IMR-90 (cell line): ENCODE results near the gene DYTN. TPM values are rescaled to one million over a fixed set of nuclear protein-coding genes. Genes with fewer than 3 reads are reported as not detected.

ENCODE experiments used
- ATAC-seq: fragments of 200-7000 bp; cut with Tn5 transposase; 2 replicates; pipeline ENCODE4 v1.9.1; 2020; ENCODE audit warnings: low read depth, mild to moderate bottlenecking, moderate library complexity
- BruUV-seq: library from RNA; stranded (reverse); fragments of 400-500 nt; replicated peaks from 2 replicates; lab custom pipeline; 2021; lab: Mats Ljungman, UMichigan
- CTCF ChIA-PET: fragments of 300-600 bp; formaldehyde crosslinking; extraction: SDS; loops from one replicate; lab custom pipeline; 2021; ENCODE audit warnings: antibody characterized with exemption; lab: Yijun Ruan, JAX
- POLR2A ChIA-PET: fragments of 300-600 bp; sonication (Branson Sonifier 250); formaldehyde crosslinking; loops from one replicate; lab custom pipeline; 2022; ENCODE audit warnings: antibody characterized with exemption; ENCODE audit not compliant: unreplicated experiment; lab: Charles Lee
- DNase-seq: peaks from one replicate; pipeline ENCODE4 v3.0.0; 2013
- H2AFZ ChIP-seq: replicated peaks from 2 replicates; pipeline ENCODE3; 2013; ENCODE audit warnings: low read length, mild to moderate bottlenecking; ENCODE audit not compliant: poor library complexity
- H2AK5ac ChIP-seq: 2 replicates; pipeline ENCODE4 v1.6.1; 2013; ENCODE audit warnings: low read depth, low read length, inconsistent platforms
- H2AK9ac ChIP-seq: replicated peaks from 2 replicates; pipeline ENCODE3; 2013; ENCODE audit warnings: mild to moderate bottlenecking, low read depth, low read length, moderate library complexity; ENCODE audit not compliant: poor library complexity
- H2BK120ac ChIP-seq: 2 replicates; pipeline ENCODE4 v1.6.1; 2013; ENCODE audit warnings: low read depth, low read length, inconsistent platforms
- H2BK15ac ChIP-seq: 3 replicates; pipeline ENCODE4 v1.6.1; 2013; ENCODE audit warnings: low read depth, low read length, inconsistent platforms
- H2BK20ac ChIP-seq: 2 replicates; pipeline ENCODE4 v1.6.1; 2013; ENCODE audit warnings: low read depth, mild to moderate bottlenecking, inconsistent platforms, low read length, moderate library complexity
- H2BK5ac ChIP-seq: 2 replicates; pipeline ENCODE4 v1.6.1; 2013; ENCODE audit warnings: mild to moderate bottlenecking, low read depth, low read length, inconsistent platforms; ENCODE audit not compliant: poor library complexity, severe bottlenecking
- H3K14ac ChIP-seq: replicated peaks from 2 replicates; pipeline ENCODE4 v1.6.1; 2013; ENCODE audit warnings: low read depth, low read length, inconsistent platforms
- H3K18ac ChIP-seq: 2 replicates; pipeline ENCODE4 v1.6.1; 2013; ENCODE audit warnings: low read depth, low read length, control low read depth
- H3K23ac ChIP-seq: 2 replicates; pipeline ENCODE4 v1.6.1; 2013; ENCODE audit warnings: low read depth, low read length, inconsistent platforms
- H3K27ac ChIP-seq: 2 replicates; pipeline ENCODE4 v1.5.1; 2013; ENCODE audit warnings: mild to moderate bottlenecking, control low read depth, low read length; ENCODE audit not compliant: insufficient read depth
- H3K27me3 ChIP-seq: 2 replicates; pipeline ENCODE4 v1.6.1; 2013; ENCODE audit warnings: low read length; ENCODE audit not compliant: control insufficient read depth, insufficient read depth
- H3K36me3 ChIP-seq: 2 replicates; pipeline ENCODE4 v1.6.1; 2013; ENCODE audit warnings: low read length, mixed read lengths; ENCODE audit not compliant: control insufficient read depth, insufficient read depth
- H3K4ac ChIP-seq: 2 replicates; pipeline ENCODE4 v1.6.1; 2013; ENCODE audit warnings: low read depth, low read length, inconsistent platforms
- H3K4me1 ChIP-seq: 2 replicates; pipeline ENCODE4 v1.6.1; 2013; ENCODE audit warnings: low read length, mixed read lengths; ENCODE audit not compliant: control insufficient read depth, insufficient read depth
- H3K4me2 ChIP-seq: 2 replicates; pipeline ENCODE4 v1.6.1; 2013; ENCODE audit warnings: low read depth, mild to moderate bottlenecking, control low read depth, low read length, moderate library complexity
- H3K4me3 ChIP-seq: 2 replicates; pipeline ENCODE4 v1.5.1; 2013; ENCODE audit warnings: low read depth, mild to moderate bottlenecking, control low read depth, low read length, moderate library complexity; ENCODE audit not compliant: insufficient read depth
- H3K56ac ChIP-seq: 2 replicates; pipeline ENCODE4 v1.6.1; 2013; ENCODE audit warnings: low read length, inconsistent platforms; ENCODE audit not compliant: insufficient read depth; ENCODE audit errors: extremely low read depth
- H3K79me1 ChIP-seq, 2 experiments: 2 replicates each; pipeline ENCODE4 v1.6.1; 2013; ENCODE audit warnings: low read length in 2 of 2, inconsistent platforms in 1 of 2, low read depth in 1 of 2
- H3K9ac ChIP-seq: 2 replicates; pipeline ENCODE4 v1.6.1; 2013; ENCODE audit warnings: low read depth, low read length, control low read depth
- H3K9me1 ChIP-seq: 2 replicates; pipeline ENCODE4 v1.6.1; 2013; ENCODE audit warnings: low read length, inconsistent platforms; ENCODE audit not compliant: insufficient read depth
- H3K9me3 ChIP-seq: 2 replicates; pipeline ENCODE4 v1.6.1; 2013; ENCODE audit warnings: low read length; ENCODE audit not compliant: control insufficient read depth, insufficient read depth
- H4K20me1 ChIP-seq: 2 replicates; pipeline ENCODE4 v1.6.1; 2013; ENCODE audit warnings: low read length, inconsistent platforms; ENCODE audit not compliant: insufficient read depth
- H4K5ac ChIP-seq: 2 replicates; pipeline ENCODE4 v1.6.1; 2013; ENCODE audit warnings: mild to moderate bottlenecking, low read depth, low read length, control low read depth
- H4K8ac ChIP-seq, 2 experiments: 2 replicates each; pipeline ENCODE4 v1.6.1; 2013; ENCODE audit warnings: low read depth in 2 of 2, low read length in 2 of 2, control low read depth in 1 of 2, inconsistent platforms in 1 of 2
- H4K91ac ChIP-seq: 2 replicates; pipeline ENCODE4 v1.6.1; 2013; ENCODE audit warnings: low read depth, low read length, inconsistent platforms; ENCODE audit not compliant: insufficient read depth
- BHLHE40 ChIP-seq: fragments of 150-350 bp; IDR thresholded peaks from 2 replicates; pipeline ENCODE4 v1.6.1; 2016; ENCODE audit warnings: mild to moderate bottlenecking, low read depth, low read length
- CEBPB ChIP-seq: IDR thresholded peaks from 2 replicates; pipeline ENCODE4 v1.6.1; 2012; ENCODE audit warnings: low read depth, low read length, improper control_type of control experiment
- CHD1 ChIP-seq: IDR thresholded peaks from 2 replicates; pipeline ENCODE4 v1.6.1; 2012; ENCODE audit warnings: low read depth, low read length, improper control_type of control experiment
- FOS ChIP-seq: fragments of 150-350 bp; IDR thresholded peaks from 2 replicates; pipeline ENCODE4 v1.6.1; 2016; ENCODE audit warnings: low read depth, low read length
- MAFK ChIP-seq: IDR thresholded peaks from 2 replicates; pipeline ENCODE4 v1.6.1; 2012; ENCODE audit warnings: low read depth, low read length, improper control_type of control experiment
- MAZ ChIP-seq: IDR thresholded peaks from 2 replicates; pipeline ENCODE4 v1.6.1; 2012; ENCODE audit warnings: low read depth, mild to moderate bottlenecking, low read length, improper control_type of control experiment, moderate library complexity, borderline replicate concordance
- MXI1 ChIP-seq: IDR thresholded peaks from 2 replicates; pipeline ENCODE4 v1.6.1; 2012; ENCODE audit warnings: low read depth, mild to moderate bottlenecking, low read length, moderate library complexity, borderline replicate concordance
- NFE2L2 ChIP-seq: fragments of 150-350 bp; IDR thresholded peaks from 2 replicates; pipeline ENCODE4 v1.6.1; 2016; ENCODE audit warnings: low read depth, mild to moderate bottlenecking, low read length
- POLR2A ChIP-seq: IDR thresholded peaks from 2 replicates; pipeline ENCODE4 v1.6.1; 2012; ENCODE audit warnings: mild to moderate bottlenecking, low read depth, low read length
- RAD21 ChIP-seq: IDR thresholded peaks from 2 replicates; pipeline ENCODE4 v1.6.1; 2012; ENCODE audit warnings: low read length, improper control_type of control experiment
- RCOR1 ChIP-seq: IDR thresholded peaks from 2 replicates; pipeline ENCODE4 v1.6.1; 2012; ENCODE audit warnings: mild to moderate bottlenecking, low read length, improper control_type of control experiment; ENCODE audit not compliant: insufficient replicate concordance
- RFX5 ChIP-seq: IDR thresholded peaks from 2 replicates; pipeline ENCODE4 v1.8.0; 2012; ENCODE audit warnings: low read depth, mild to moderate bottlenecking, low read length, moderate library complexity
- SMC3 ChIP-seq: fragments of 150-350 bp; IDR thresholded peaks from 2 replicates; pipeline ENCODE4 v1.6.1; 2016; ENCODE audit warnings: low read depth, mild to moderate bottlenecking, antibody characterized with exemption, low read length, moderate library complexity
- WGBS, 2 experiments: methylation state at CpG; one replicate each; pipeline versions ENCODE4 v1.1.5 to v1.1.7; 2013; ENCODE audit warnings: missing lambda C conversion rate in 2 of 2; ENCODE audit not compliant: insufficient read length in 1 of 2; ENCODE audit errors: extremely low coverage in 2 of 2; 5-methylcytosine and 5-hydroxymethylcytosine counted together
- dilution Hi-C: fragments of 300-500 bp; cut with HindIII; formaldehyde crosslinking; loops from one replicate; pipeline ENCODE4 v1.14.3; 2018; ENCODE audit warnings: low sequenced_read_pairs; ENCODE audit not compliant: unreplicated experiment
- in situ Hi-C: fragments of 300-500 bp; cut with MboI; formaldehyde crosslinking; loops from 3 replicates; pipeline ENCODE4 v1.14.3; 2019; ENCODE audit warnings: low sequenced_read_pairs, inconsistent platforms, mixed read lengths
- intact Hi-C: fragments of 100-400 bp; cut with micrococcal nuclease; formaldehyde crosslinking; loops from 2 replicates; pipeline ENCODE4 v1.10.0; 2022
- polyA plus RNA-seq, 3 experiments: library from polyadenylated mRNA; depleted of rRNA; stranded (reverse); fragments of >200 nt; gene quantifications; 2 replicates each; pipeline ENCODE4 v1.2.3, GENCODE V29; 2012; ENCODE audit warnings: low replicate concordance in 1 of 3
- total RNA-seq: library from RNA; depleted of rRNA; stranded (reverse); fragments of >200 nt; gene quantifications from 2 replicates; pipeline ENCODE4 v1.2.3, GENCODE V29; 2012
- TF ChIP-seq, protein P1 (sequence below): fragments of 150-350 bp; IDR thresholded peaks from 2 replicates; pipeline ENCODE4 v1.6.1; 2017; ENCODE audit warnings: mild to moderate bottlenecking, antibody characterized with exemption, low read length, low read depth
- TF ChIP-seq, protein P2 (sequence below): conservative IDR thresholded peaks from 2 replicates; pipeline ENCODE4 v1.5.1; 2012; ENCODE audit warnings: mild to moderate bottlenecking, low read depth, low read length, improper control_type of control experiment
- TF ChIP-seq, protein P3 (sequence below): fragments of 150-350 bp; IDR thresholded peaks from 2 replicates; pipeline ENCODE4 v1.6.1; 2016; ENCODE audit warnings: low read depth, mild to moderate bottlenecking, low read length, moderate library complexity, borderline replicate concordance

DYTN gene
- total and polyA plus RNA-seq, 2 of the 4 experiments (the other 2 are of a cell fraction) = not detected

DNA sequence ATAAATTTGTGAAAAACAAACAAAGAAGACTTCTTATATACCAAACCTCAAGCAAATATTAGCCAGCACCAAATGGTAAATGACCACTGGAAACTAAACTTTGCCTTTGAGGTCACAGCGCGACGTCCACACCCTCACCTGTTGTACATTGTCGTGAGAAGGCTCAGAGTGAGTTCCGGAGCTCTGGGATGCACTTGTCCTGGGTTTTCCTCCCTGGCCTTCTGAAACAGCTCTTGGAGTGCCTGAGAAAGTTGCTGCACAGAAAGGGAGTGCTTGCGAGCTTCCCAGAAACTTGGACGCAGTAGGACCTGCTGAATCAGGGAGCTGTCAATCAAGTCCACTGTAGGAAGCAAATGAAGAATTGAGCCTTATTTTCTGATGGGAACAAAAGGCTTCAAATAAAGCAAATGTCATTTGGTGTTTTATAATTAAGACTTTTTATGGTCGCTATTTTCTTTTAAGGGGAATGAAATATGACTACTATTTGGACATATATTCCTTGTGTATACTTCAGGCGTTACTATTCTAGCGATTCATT is 11.0 kb downstream of the DYTN start:
- H3K4me1 ChIP-seq = no peaks in the 10 kb centered on the region
- no peak overlapping the region for H2AFZ ChIP-seq
- ATAC-seq (no peak), DNase-seq (no peak)
- no peak overlapping the region for H4K8ac ChIP-seq
- CTCF ChIA-PET = interaction anchor here (0.6 kb wide), 1 partner anchor 53 kb away, joined by 3 read pairs; no protein-coding TSS in a partner anchor
- intact Hi-C loops = no loop called here
- H3K23ac ChIP-seq = no peak overlapping the region
- H2BK120ac ChIP-seq = no peak overlapping the region
- in situ Hi-C loops = no loop called here
- TF ChIP-seq, protein P1, sequence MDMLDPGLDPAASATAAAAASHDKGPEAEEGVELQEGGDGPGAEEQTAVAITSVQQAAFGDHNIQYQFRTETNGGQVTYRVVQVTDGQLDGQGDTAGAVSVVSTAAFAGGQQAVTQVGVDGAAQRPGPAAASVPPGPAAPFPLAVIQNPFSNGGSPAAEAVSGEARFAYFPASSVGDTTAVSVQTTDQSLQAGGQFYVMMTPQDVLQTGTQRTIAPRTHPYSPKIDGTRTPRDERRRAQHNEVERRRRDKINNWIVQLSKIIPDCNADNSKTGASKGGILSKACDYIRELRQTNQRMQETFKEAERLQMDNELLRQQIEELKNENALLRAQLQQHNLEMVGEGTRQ = no peak
- TF ChIP-seq CEBPB (no peak), FOS (no peak), RCOR1 (no peak), BHLHE40 (no peak), MAZ (no peak), MXI1 (no peak), RFX5 (no peak), CHD1 (no peak), NFE2L2 (no peak), SMC3 (no peak), POLR2A (no peak), RAD21 (no peak), MAFK (no peak)
- TF ChIP-seq, protein P2, sequence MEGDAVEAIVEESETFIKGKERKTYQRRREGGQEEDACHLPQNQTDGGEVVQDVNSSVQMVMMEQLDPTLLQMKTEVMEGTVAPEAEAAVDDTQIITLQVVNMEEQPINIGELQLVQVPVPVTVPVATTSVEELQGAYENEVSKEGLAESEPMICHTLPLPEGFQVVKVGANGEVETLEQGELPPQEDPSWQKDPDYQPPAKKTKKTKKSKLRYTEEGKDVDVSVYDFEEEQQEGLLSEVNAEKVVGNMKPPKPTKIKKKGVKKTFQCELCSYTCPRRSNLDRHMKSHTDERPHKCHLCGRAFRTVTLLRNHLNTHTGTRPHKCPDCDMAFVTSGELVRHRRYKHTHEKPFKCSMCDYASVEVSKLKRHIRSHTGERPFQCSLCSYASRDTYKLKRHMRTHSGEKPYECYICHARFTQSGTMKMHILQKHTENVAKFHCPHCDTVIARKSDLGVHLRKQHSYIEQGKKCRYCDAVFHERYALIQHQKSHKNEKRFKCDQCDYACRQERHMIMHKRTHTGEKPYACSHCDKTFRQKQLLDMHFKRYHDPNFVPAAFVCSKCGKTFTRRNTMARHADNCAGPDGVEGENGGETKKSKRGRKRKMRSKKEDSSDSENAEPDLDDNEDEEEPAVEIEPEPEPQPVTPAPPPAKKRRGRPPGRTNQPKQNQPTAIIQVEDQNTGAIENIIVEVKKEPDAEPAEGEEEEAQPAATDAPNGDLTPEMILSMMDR = no peak
- TF ChIP-seq, protein P3, sequence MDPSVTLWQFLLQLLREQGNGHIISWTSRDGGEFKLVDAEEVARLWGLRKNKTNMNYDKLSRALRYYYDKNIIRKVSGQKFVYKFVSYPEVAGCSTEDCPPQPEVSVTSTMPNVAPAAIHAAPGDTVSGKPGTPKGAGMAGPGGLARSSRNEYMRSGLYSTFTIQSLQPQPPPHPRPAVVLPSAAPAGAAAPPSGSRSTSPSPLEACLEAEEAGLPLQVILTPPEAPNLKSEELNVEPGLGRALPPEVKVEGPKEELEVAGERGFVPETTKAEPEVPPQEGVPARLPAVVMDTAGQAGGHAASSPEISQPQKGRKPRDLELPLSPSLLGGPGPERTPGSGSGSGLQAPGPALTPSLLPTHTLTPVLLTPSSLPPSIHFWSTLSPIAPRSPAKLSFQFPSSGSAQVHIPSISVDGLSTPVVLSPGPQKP = no peak
- no peak overlapping the region for H3K4me2 ChIP-seq
- dilution Hi-C loops = no loop called here
- H4K20me1 ChIP-seq = no peaks in the 10 kb centered on the region
- H3K9me3 ChIP-seq = no peaks in the 10 kb centered on the region
- BruUV-seq = no TSS peak
- no peak overlapping the region for H2AK9ac ChIP-seq
- no peak overlapping the region for H3K27ac ChIP-seq
- no peaks in the 10 kb centered on the region for H3K9me1 ChIP-seq
- H4K91ac ChIP-seq = no peak overlapping the region
- WGBS, 2 experiments = 85% methylated on average over 6 of the region's 10 CpGs; no CpG with 5 or more reads in 1 of the 2 experiments
- no peaks in the 10 kb centered on the region for H3K79me1 ChIP-seq
- H3K18ac ChIP-seq = no peak overlapping the region
- no peaks in the 10 kb centered on the region for H3K36me3 ChIP-seq
- H4K5ac ChIP-seq = no peak overlapping the region
- peaks cover 2% of the 10 kb centered on the region; the same call in 1 of the 2 replicates for H3K27me3 ChIP-seq
- H3K4me3 ChIP-seq = no peak overlapping the region
- no peak overlapping the region for H3K4ac ChIP-seq
- H2BK20ac ChIP-seq = no peak overlapping the region
- no peak overlapping the region for H3K56ac ChIP-seq
- POLR2A ChIA-PET = no interaction called here
- no peak overlapping the region for H2AK5ac ChIP-seq
- H3K14ac ChIP-seq = no peak overlapping the region
- no peak overlapping the region for H2BK15ac ChIP-seq
- no peak overlapping the region for H3K9ac ChIP-seq
- H2BK5ac ChIP-seq = no peak overlapping the region
